Mucosa of rectum (tissue), 2 donors: ENCODE results near the gene MYH16.
"Not testable (repeated sequence)": the region's sequence is repeated elsewhere in the genome, so short reads cannot be mapped to it uniquely, and the experiment has no call there.

ENCODE experiments used
- H3K27ac ChIP-seq, 2 donors: one replicate each; pipeline ENCODE4 v1.7.0; 2013; ENCODE audit warnings: inconsistent platforms in 2 of 2, low read depth in 2 of 2, low read length in 2 of 2
- H3K27me3 ChIP-seq, 2 donors: one replicate each; pipeline ENCODE4 v1.7.0; 2013; ENCODE audit warnings: low read length in 2 of 2; ENCODE audit not compliant: control insufficient read depth in 2 of 2, insufficient read depth in 2 of 2
- H3K36me3 ChIP-seq, 2 donors: one replicate each; pipeline ENCODE4 v1.7.0; 2013; ENCODE audit warnings: low read length in 2 of 2; ENCODE audit not compliant: control insufficient read depth in 2 of 2, insufficient read depth in 2 of 2
- H3K4me1 ChIP-seq, 2 donors: one replicate each; pipeline ENCODE4 v1.7.0; 2013; ENCODE audit warnings: low read length in 2 of 2, mild to moderate bottlenecking in 1 of 2; ENCODE audit not compliant: control insufficient read depth in 2 of 2, insufficient read depth in 2 of 2
- H3K4me3 ChIP-seq, 2 donors: one replicate each; pipeline ENCODE4 v1.7.0; 2013; ENCODE audit warnings: low read length in 2 of 2
- H3K9ac ChIP-seq, 2 donors: one replicate each; pipeline ENCODE4 v1.7.0; 2013; ENCODE audit warnings: low read length in 2 of 2, low read depth in 1 of 2, mild to moderate bottlenecking in 1 of 2
- H3K9me3 ChIP-seq, 2 donors: one replicate each; pipeline ENCODE4 v1.7.0; 2013; ENCODE audit warnings: low read length in 2 of 2; ENCODE audit not compliant: control insufficient read depth in 2 of 2
- donor health status: healthy.
- donor health status: Normal muscosa, but diverticular disease.

The MYH16 gene

DNA sequence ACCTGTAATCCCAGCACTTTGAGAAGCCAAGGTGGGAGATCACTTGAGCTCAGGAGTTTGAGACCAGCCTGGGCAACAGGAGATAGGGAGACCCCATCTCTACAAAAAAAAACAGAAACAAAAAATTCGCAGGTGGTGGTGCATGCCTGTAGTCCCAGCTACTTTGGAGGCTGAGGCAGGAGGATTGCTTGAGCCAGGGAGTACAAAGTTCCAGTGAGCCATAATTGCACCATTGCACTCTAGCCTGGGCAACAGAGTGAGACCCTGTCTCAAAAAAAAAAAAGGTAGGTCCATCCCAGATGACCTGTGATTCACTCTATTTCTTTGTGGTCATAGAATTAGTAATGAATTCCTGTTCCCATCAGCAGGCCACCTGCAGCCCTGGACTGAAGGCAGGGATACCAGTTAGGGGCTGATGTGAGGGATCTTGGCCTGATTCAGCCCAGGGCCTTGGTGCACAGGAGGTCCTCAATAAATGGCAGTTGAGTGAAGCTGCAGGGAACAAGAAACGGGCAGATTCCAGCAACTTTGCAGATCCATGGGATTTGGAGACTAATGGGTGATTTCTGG lies at the start of gene MYH16:
TSS of gene MYH16 (plus strand) at position 364 of the 570 bp plus-strand sequence.
- H3K4me3 ChIP-seq = no peak within 1 kb of the TSS
- no peaks in the 10 kb centered on the region for H3K27me3 ChIP-seq
- no peaks in the 10 kb centered on the region for H3K9me3 ChIP-seq
- H3K36me3 ChIP-seq = no peaks in the 10 kb centered on the region
- H3K9ac ChIP-seq = no peak within 1 kb of the TSS
- H3K4me1 ChIP-seq = peaks cover 0 to 3% of the 10 kb centered on the region in 2 donors
- H3K27ac ChIP-seq = no peak within 1 kb of the TSS

DNA sequence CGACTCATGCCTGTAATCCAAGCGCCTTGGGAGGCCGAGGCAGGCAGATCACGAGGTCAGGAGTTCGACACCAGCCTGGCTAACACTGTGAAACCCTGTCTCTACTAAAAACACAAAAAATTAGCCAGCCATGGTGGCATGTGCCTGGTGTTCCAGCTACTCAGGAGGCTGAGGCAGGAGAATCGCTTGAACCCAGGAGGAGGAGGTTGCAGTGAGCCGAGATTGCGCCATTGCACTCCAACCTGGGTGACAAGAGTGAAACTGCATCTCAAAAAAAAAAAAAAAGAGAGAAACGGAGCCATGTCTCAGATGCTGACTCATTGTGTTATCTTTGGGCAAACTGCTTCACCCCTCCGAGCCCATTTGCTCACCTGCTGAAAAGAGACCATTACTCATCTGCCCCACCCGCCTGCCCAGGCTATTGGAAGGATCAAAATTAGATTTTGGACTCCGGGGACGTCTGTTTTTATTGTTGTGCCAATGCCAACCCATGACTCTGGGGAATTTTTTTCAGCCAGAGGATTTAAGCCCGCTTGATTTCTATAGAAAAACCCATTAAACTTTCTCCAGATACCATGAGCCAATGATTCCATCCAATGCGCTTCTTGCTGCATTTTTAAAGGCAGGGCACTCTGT lies 48.3 kb upstream of the MYH16 start:
- not testable (repeated sequence) for H3K9me3 ChIP-seq, H3K4me3 ChIP-seq, H3K36me3 ChIP-seq, H3K27ac ChIP-seq, H3K9ac ChIP-seq, H3K27me3 ChIP-seq, H3K4me1 ChIP-seq

DNA sequence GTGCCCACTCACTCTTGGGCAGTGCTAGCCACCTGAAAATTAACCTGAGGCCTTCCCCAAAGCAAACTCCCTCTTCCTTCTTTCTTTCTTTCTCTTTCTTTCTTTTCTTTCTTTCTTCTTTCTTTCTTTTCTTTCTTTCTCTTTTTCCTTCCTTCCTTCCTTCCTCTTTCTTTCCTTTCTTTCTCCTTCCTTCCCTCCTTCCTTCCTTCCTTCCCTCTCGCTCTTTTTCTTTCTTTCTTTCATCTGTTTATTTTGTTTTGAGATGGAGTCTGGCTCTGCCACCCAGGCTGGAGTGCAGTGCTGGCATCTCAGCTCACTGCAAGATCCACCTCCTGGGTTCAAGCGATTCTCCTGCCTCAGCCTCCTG lies 47.8 kb upstream of the MYH16 start:
- Histone ChIP-seq H3K9ac (no peak overlapping the region), H3K4me1 (peaks cover 0 to 4% of the 10 kb centered on the region in 2 donors), H3K27ac (no peak overlapping the region)

GRCh38 chr7:99229234-99229633 lies 43.4 kb upstream of the MYH16 start:
- H3K9ac ChIP-seq = no peak overlapping the region
- no peak overlapping the region for H3K4me3 ChIP-seq
- peaks cover 0 to 4% of the 10 kb centered on the region in 2 donors for H3K4me1 ChIP-seq
- H3K27me3 ChIP-seq = no peaks in the 10 kb centered on the region
- no peak overlapping the region for H3K27ac ChIP-seq
- H3K36me3 ChIP-seq = no peaks in the 10 kb centered on the region
- H3K9me3 ChIP-seq = no peaks in the 10 kb centered on the region

More for the DNA sequence above, 47.8 kb upstream of the MYH16 start:
- H3K9me3 ChIP-seq = no peaks in the 10 kb centered on the region
- H3K4me3 ChIP-seq = no peak overlapping the region
- H3K36me3 ChIP-seq = no peaks in the 10 kb centered on the region
- no peaks in the 10 kb centered on the region for H3K27me3 ChIP-seq

- H3K4me3 ChIP-seq = no peak overlapping the region
Observed at GRCh38 chr7:99232082-99232770, 40.4 kb upstream of the MYH16 start.

DNA sequence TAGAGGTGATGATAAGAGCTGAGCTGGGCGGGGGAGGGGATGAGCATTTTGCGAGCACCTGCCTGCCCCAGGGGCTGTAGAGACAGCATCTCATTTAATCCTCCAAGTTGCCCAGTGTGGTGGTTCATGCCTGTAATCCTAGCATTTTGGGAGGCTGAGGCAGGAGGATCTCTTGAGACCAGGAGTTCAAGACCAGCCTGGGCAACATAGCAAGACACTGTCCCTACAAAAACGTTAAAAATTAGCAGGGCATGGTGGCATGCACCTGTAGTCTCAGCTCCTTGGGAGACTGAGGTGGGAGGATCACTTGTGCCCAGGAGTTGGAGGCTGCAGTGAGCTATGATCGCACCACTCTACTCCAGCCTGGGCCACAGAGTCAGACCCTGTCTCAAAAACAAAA lies 39.7 kb upstream of the MYH16 start:
- not testable (repeated sequence) for H3K9ac ChIP-seq, H3K4me3 ChIP-seq, H3K27ac ChIP-seq, H3K27me3 ChIP-seq, H3K9me3 ChIP-seq, H3K4me1 ChIP-seq, H3K36me3 ChIP-seq

More at GRCh38 chr7:99232082-99232770, 40.4 kb upstream of the MYH16 start:
- H3K36me3 ChIP-seq = no peaks in the 10 kb centered on the region
- H3K9me3 ChIP-seq = no peaks in the 10 kb centered on the region
- no peak overlapping the region for H3K9ac ChIP-seq
- no peak overlapping the region for H3K27ac ChIP-seq
- no peaks in the 10 kb centered on the region for H3K27me3 ChIP-seq
- H3K4me1 ChIP-seq = no peaks in the 10 kb centered on the region

GRCh38 chr7:99234185-99234584 lies 38.5 kb upstream of the MYH16 start:
- Histone ChIP-seq H3K27ac (no peak overlapping the region), H3K4me3 (no peak overlapping the region), H3K9me3 (no peaks in the 10 kb centered on the region), H3K27me3 (peaks cover 0 to 1% of the 10 kb centered on the region in 2 donors), H3K36me3 (no peaks in the 10 kb centered on the region), H3K9ac (no peak overlapping the region), H3K4me1 (no peaks in the 10 kb centered on the region)

DNA sequence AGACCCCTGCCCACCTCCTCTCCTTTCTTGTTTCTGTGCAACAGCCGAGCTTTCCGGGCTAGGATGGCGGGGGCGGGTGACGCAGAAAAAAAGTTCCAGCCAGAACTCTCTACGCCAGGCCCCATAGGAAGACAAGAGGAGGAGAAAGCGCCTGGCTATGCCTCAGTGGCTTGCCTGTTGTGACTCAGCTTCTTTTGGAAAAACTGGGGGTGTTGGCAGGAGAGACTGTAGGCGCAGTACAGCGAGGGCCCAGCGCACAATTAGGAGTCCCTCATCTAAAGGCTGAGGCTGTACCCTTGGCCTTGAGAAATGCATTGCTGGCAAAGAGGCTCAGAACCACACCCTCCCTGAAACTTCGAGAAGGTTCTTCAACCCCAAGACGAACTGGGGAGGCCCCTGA lies 36.7 kb upstream of the MYH16 start:
- Histone ChIP-seq H3K4me3 (no peak overlapping the region), H3K27ac (no peak overlapping the region), H3K27me3 (peaks cover 0 to 3% of the 10 kb centered on the region in 2 donors), H3K36me3 (no peaks in the 10 kb centered on the region), H3K4me1 (no peaks in the 10 kb centered on the region), H3K9me3 (no peaks in the 10 kb centered on the region), H3K9ac (no peak overlapping the region)

DNA sequence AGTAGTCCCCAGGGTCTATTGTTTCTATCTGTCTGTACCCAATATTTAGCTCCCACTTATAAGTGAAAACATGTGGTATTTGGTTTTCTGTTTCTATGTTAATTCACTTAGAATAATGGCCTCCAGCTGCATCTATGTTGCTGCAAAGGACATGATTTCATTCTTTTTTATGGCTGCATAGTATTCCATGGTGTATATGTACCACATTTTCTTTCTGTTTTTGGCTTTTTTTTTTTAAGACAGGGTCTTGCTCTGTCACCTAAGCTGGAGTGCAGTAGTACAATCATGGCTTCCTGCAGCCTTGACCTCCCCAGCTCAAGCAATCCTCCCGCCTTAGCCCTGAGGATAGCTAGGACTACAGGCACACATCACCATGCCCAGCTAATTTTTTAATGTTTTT lies 34.8 kb upstream of the MYH16 start:
- not testable (repeated sequence) for H3K27ac ChIP-seq, H3K36me3 ChIP-seq, H3K9ac ChIP-seq, H3K4me3 ChIP-seq, H3K9me3 ChIP-seq, H3K4me1 ChIP-seq, H3K27me3 ChIP-seq

- H3K9ac ChIP-seq = no peak overlapping the region
- H3K4me1 ChIP-seq = no peaks in the 10 kb centered on the region
- H3K27me3 ChIP-seq = peaks cover 0 to 3% of the 10 kb centered on the region in 2 donors
- no peaks in the 10 kb centered on the region for H3K36me3 ChIP-seq
- H3K4me3 ChIP-seq = no peak overlapping the region
- H3K9me3 ChIP-seq = no peaks in the 10 kb centered on the region
- H3K27ac ChIP-seq = no peak overlapping the region
Observed at GRCh38 chr7:99238558-99239341, 33.9 kb upstream of the MYH16 start.
